K562 (cell line): ENCODE data around the gene DYNLL1. TPM values are rescaled to one million over a fixed set of nuclear protein-coding genes. Genes with fewer than 3 reads are reported as not detected.

ENCODE experiments used
- ATAC-seq: fragments of 200-7000 bp; cut with Tn5 transposase; 3 replicates; pipeline ENCODE4 v1.9.1; 2020; ENCODE audit warnings: moderate library complexity
- BruUV-seq: library from RNA; stranded (reverse); fragments of 400-500 nt; replicated peaks from 2 replicates; lab custom pipeline; 2021; lab: Mats Ljungman, UMichigan
- CTCF ChIA-PET: fragments of 300-600 bp; formaldehyde crosslinking; extraction: SDS; loops from one replicate; lab custom pipeline; 2021; ENCODE audit warnings: low intra/inter-chr PET ratio; lab: Yijun Ruan, JAX
- POLR2A ChIA-PET: fragments of 300-600, 350-650 bp; sonication (Branson Sonifier 250); formaldehyde crosslinking; extraction: SDS; loops from one replicate; lab custom pipeline; 2021; ENCODE audit warnings: antibody characterized with exemption, inconsistent platforms; lab: Yijun Ruan, JAX
- DNase-seq, 4 experiments: peaks; one replicate each; pipeline versions ENCODE4 v3.0.0 to v3.0.0-alpha.2; 2011 to 2018; ENCODE audit warnings: low spot score in 3 of 4, mixed read lengths in 3 of 4; ENCODE audit errors: extremely low read depth in 1 of 4
- FAIRE-seq: peaks from 2 replicates; lab custom pipeline; 2011; peaks lifted over from hg19 to GRCh38; lab: Jason Lieb, UNC
- H2AFZ ChIP-seq: 2 replicates; pipeline ENCODE4 v1.6.0; 2011; ENCODE audit warnings: low read depth, low read length, control low read depth, inconsistent platforms
- H3K27ac ChIP-seq: fragments of 200-600 bp; 3 replicates; pipeline ENCODE4 v1.8.0; 2011; ENCODE audit warnings: low read depth, mild to moderate bottlenecking, control low read depth, inconsistent platforms, low read length, moderate library complexity, mixed read lengths; ENCODE audit errors: extremely low read depth
- H3K27me3 ChIP-seq, 2 experiments: fragments of 300-600 bp in 1 of 2; 2 replicates in 1 of 2; 3 replicates in 1 of 2; pipeline versions ENCODE4 v1.6.0 to v1.8.0; 2011; ENCODE audit warnings: inconsistent platforms in 2 of 2, low read length in 2 of 2, mild to moderate bottlenecking in 1 of 2, mixed read lengths in 1 of 2, moderate library complexity in 1 of 2; ENCODE audit not compliant: control insufficient read depth in 2 of 2, insufficient read depth in 2 of 2
- H3K36me3 ChIP-seq: fragments of 300-600 bp; 3 replicates; pipeline ENCODE4 v1.8.0; 2011; ENCODE audit warnings: mild to moderate bottlenecking, low read length, inconsistent platforms; ENCODE audit not compliant: control insufficient read depth, insufficient read depth
- H3K4me1 ChIP-seq, 2 experiments: fragments of 200-600 bp in 1 of 2; replicated peaks in 1 of 2; 2 replicates in 1 of 2; 3 replicates in 1 of 2; pipeline versions ENCODE4 v1.5.1 to v1.8.0; 2011; ENCODE audit warnings: inconsistent platforms in 2 of 2, low read length in 2 of 2, mild to moderate bottlenecking in 1 of 2, mixed read lengths in 1 of 2, moderate library complexity in 1 of 2; ENCODE audit not compliant: control insufficient read depth in 2 of 2, insufficient read depth in 2 of 2
- H3K4me2 ChIP-seq: 2 replicates; pipeline ENCODE4 v1.6.1; 2011; ENCODE audit warnings: low read length, control low read depth, inconsistent platforms, mixed read lengths; ENCODE audit not compliant: insufficient read depth
- H3K4me3 ChIP-seq: fragments of 200-600 bp; sonication (generic), shearing (Covaris generic); 2 replicates; pipeline ENCODE4 v1.5.1; 2016; ENCODE audit warnings: control low read depth, inconsistent platforms
- H3K79me2 ChIP-seq: fragments of 200-600 bp; 3 replicates; pipeline ENCODE4 v1.8.0; 2011; ENCODE audit warnings: low read length, inconsistent platforms; ENCODE audit not compliant: control insufficient read depth, insufficient read depth
- H3K9ac ChIP-seq, 2 experiments: 2 replicates each; pipeline versions ENCODE4 v1.6.0 to v1.6.1; 2011; ENCODE audit warnings: low read depth in 2 of 2, low read length in 2 of 2, control low read depth in 1 of 2, inconsistent platforms in 1 of 2, mild to moderate bottlenecking in 1 of 2, mixed read lengths in 1 of 2; ENCODE audit not compliant: insufficient read depth in 1 of 2
- H3K9me1 ChIP-seq: one replicate; pipeline ENCODE4 v1.6.0; 2011; ENCODE audit warnings: inconsistent platforms, mild to moderate bottlenecking, low read length, moderate library complexity; ENCODE audit not compliant: control insufficient read depth, insufficient read depth
- H3K9me3 ChIP-seq: replicated peaks from 2 replicates; pipeline ENCODE4 v1.5.1; 2011; ENCODE audit warnings: low read depth, low read length, inconsistent platforms; ENCODE audit not compliant: control insufficient read depth, insufficient read depth
- H4K20me1 ChIP-seq: replicated peaks from 2 replicates; pipeline ENCODE4 v1.6.1; 2011; ENCODE audit warnings: low read length, inconsistent platforms, mixed read lengths; ENCODE audit not compliant: control insufficient read depth, insufficient read depth
- ASH1L ChIP-seq: fragments of 450-650 bp; IDR thresholded peaks from 2 replicates; pipeline ENCODE4 v1.6.1; 2018; ENCODE audit warnings: borderline replicate concordance, mild to moderate bottlenecking, low read depth; ENCODE audit not compliant: partially characterized antibody
- CBFA2T3 ChIP-seq: fragments of 450-650 bp; IDR thresholded peaks from 2 replicates; pipeline ENCODE4 v1.6.1; 2017
- CBFB ChIP-seq: sonication (generic); formaldehyde crosslinking; IDR thresholded peaks from 2 replicates; pipeline ENCODE4 v1.4.0; 2020; ENCODE audit warnings: mild to moderate bottlenecking, missing genetic modification reagents
- CREBBP ChIP-seq: IDR thresholded peaks from one replicate; pipeline ENCODE4 v1.6.1; 2012; ENCODE audit warnings: low read depth, mild to moderate bottlenecking, control low read depth, inconsistent platforms, low read length
- DPF2 ChIP-seq: fragments of 450-650 bp; IDR thresholded peaks from 2 replicates; pipeline ENCODE4 v1.6.1; 2016
- GTF2A2 ChIP-seq: IDR thresholded peaks from 2 replicates; pipeline ENCODE4 v1.6.1; 2016; ENCODE audit warnings: mild to moderate bottlenecking, missing genetic modification characterization, missing compliant biosample characterization
- MEF2D ChIP-seq: conservative IDR thresholded peaks from 2 replicates; pipeline ENCODE4 v1.6.1; 2016; ENCODE audit warnings: low read depth, missing genetic modification characterization, missing compliant biosample characterization
- MTA2 ChIP-seq: fragments of 450-650 bp; IDR thresholded peaks from 2 replicates; pipeline ENCODE4 v1.6.1; 2016; ENCODE audit warnings: low read depth
- MTF1 ChIP-seq: fragments of 250-450 bp; sonication (Bioruptor Pico); IDR thresholded peaks from 2 replicates; pipeline ENCODE4 v1.9.0; 2021; ENCODE audit warnings: moderate library complexity, mild to moderate bottlenecking, inconsistent platforms, borderline replicate concordance
- NFATC3 ChIP-seq: fragments of 450-650 bp; IDR thresholded peaks from 2 replicates; pipeline ENCODE4 v1.6.1; 2017; ENCODE audit warnings: mild to moderate bottlenecking
- NFE2L1 ChIP-seq: fragments of 450-650 bp; IDR thresholded peaks from 2 replicates; pipeline ENCODE4 v1.6.1; 2016; ENCODE audit warnings: missing genetic modification characterization, low read depth, mild to moderate bottlenecking, missing compliant biosample characterization, moderate library complexity, borderline replicate concordance
- TCF3 ChIP-seq: sonication (generic); formaldehyde crosslinking; IDR thresholded peaks from 2 replicates; pipeline ENCODE4 v1.4.0; 2020; ENCODE audit warnings: mild to moderate bottlenecking, missing genetic modification reagents
- XRCC4 ChIP-seq: IDR thresholded peaks from one replicate; pipeline ENCODE4 v1.6.1; 2011; ENCODE audit not compliant: insufficient read depth, insufficient read length; ENCODE audit errors: extremely low read depth
- ZBTB7A ChIP-seq: IDR thresholded peaks from 2 replicates; pipeline ENCODE4 v1.6.1; 2011; ENCODE audit warnings: low read depth, mild to moderate bottlenecking, low read length, moderate library complexity, borderline replicate concordance; ENCODE audit not compliant: control insufficient read depth
- ZNF584 ChIP-seq: fragments of 200-800 bp; sonication (Bioruptor generic); IDR thresholded peaks from 2 replicates; pipeline ENCODE4 v1.6.1; 2016; ENCODE audit warnings: low read depth, mild to moderate bottlenecking, missing genetic modification characterization, missing compliant biosample characterization
- WGBS: fragments of 100-300 bp; shearing (Covaris generic); methylation state at CpG from one replicate; pipeline ENCODE4 v1.1.6; 2016; ENCODE audit warnings: low coverage, mixed read lengths; ENCODE audit not compliant: insufficient coverage; ENCODE audit errors: missing lambda C conversion rate; 5-methylcytosine and 5-hydroxymethylcytosine counted together
- in situ Hi-C: fragments of 300-500 bp; cut with MboI; formaldehyde crosslinking; loops from 4 replicates; pipeline ENCODE4 v1.15.0; 2018; ENCODE audit warnings: inconsistent platforms, mixed read lengths
- intact Hi-C: fragments of 100-400 bp; cut with micrococcal nuclease; formaldehyde crosslinking; loops from 2 replicates; pipeline ENCODE4 v1.14.2; 2022
- polyA plus RNA-seq, 8 experiments: library from polyadenylated mRNA; depleted of rRNA in 4 of 8; stranded (reverse) in 5 of 8; unstranded in 3 of 8; fragments of >200 nt; fragmentation: Nextera tagmentation in 2 of 8; fragmentation: Illumina TruSeq in 1 of 8; extraction: Ambion mirVana in 2 of 8; extraction: Trizol in 1 of 8; gene quantifications; 2 replicates each; pipeline versions ENCODE4 v1.2.1 to v1.2.3, GENCODE V29; 2011 to 2014; ENCODE audit warnings: inconsistent platforms in 1 of 8, missing spikeins in 1 of 8
- total RNA-seq, 7 experiments: library from RNA; depleted of rRNA in 6 of 7; stranded (reverse); fragments of >200 nt in 6 of 7; fragmentation: Illumina TruSeq in 2 of 7; extraction: Trizol in 2 of 7; gene quantifications; 2 replicates each; pipeline versions ENCODE4 v1.2.1 to v1.2.3, GENCODE V29; 2011 to 2021; ENCODE audit warnings: low replicate concordance in 1 of 7
- TF ChIP-seq, protein P1 (sequence below): sonication (generic); formaldehyde crosslinking; IDR thresholded peaks from 2 replicates; pipeline ENCODE4 v1.9.0; 2022; ENCODE audit warnings: mild to moderate bottlenecking, missing genetic modification reagents
- TF ChIP-seq, protein P2 (sequence below): sonication (generic); IDR thresholded peaks from 2 replicates; pipeline ENCODE4 v1.6.1; 2016
- TF ChIP-seq, protein P3 (sequence below): fragments of 450-650 bp; IDR thresholded peaks from 2 replicates; pipeline ENCODE4 v1.7.1; 2018; ENCODE audit warnings: mild to moderate bottlenecking, low read depth; ENCODE audit not compliant: partially characterized antibody

The DYNLL1 gene
- total and polyA plus RNA-seq, 9 of the 15 experiments (the other 6 are each of a cell fraction or from before 2014, with no cell fraction given), result 303 to 1,112 (median 468) TPM

DNA sequence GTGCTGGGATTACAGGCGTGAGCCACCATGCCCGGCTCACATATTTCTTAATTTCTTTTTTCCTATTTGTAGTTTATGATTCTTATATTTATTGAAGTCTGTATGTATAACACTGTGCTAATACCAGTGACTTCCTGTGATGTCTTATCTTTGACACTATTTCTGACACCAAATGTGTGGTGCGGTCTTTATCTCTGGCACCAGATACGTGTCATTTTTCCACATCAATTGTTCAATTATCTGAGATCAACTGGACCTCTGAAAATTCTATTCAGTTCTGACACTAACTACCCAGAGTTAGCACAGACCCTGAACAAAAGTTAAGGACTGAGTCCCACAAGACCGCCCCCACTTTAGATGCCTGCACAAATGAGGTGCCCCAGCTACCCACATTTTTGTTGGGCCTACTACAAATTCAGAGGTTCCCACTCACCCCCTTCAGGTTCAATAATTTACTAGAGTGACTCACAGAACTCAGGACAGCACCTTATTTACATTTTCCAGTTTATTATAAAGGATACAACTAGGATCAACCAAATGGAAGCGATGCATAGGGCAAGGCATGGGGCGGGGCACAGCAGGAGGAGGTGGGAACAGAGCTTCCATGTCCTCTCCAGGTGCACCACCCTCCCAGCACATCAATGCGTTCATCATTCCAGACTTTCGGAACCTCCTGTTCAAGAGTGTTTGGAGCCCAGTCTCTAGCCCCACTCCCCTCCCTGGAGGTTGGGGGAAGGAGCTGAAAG, 14.7 kb upstream of the DYNLL1 start:
- no peak overlapping the region for H3K4me3 ChIP-seq
- H3K36me3 ChIP-seq, result peaks cover 13% of the 10 kb centered on the region; the same call in 2 of the 3 replicates
- CTCF ChIA-PET, result no interaction called here
- ATAC-seq (0 out of 3 replicates have a peak, but pooled peaks have one; percentile 25), DNase-seq (peak in 1 of 4 experiments; percentile 36), FAIRE-seq (no peak)
- H3K9me3 ChIP-seq, result no peaks in the 10 kb centered on the region
- peak overlapping the region in 1 of 2 experiments; percentile 65; a peak in 2 of 4 replicates for H3K9ac ChIP-seq
- peaks cover 5% of the 10 kb centered on the region for H3K9me1 ChIP-seq
- peak overlapping the region; percentile 50 for H3K27ac ChIP-seq
- intact Hi-C loops, result no loop called here
- POLR2A ChIA-PET, result interaction anchor here (0.7 to 1.8 kb wide), 5 partner anchors 8 to 189 kb away, joined by 3 to 6 read pairs (median 4); partner anchors contain the start of genes RNU4-2 and SRSF9
- no TSS peak for BruUV-seq
- peaks cover 23 to 28% of the 10 kb centered on the region in 2 experiments for H3K4me1 ChIP-seq
- no peak overlapping the region for H2AFZ ChIP-seq
- H3K79me2 ChIP-seq, result peaks cover 14% of the 10 kb centered on the region; the same call in 2 of the 3 replicates
- in situ Hi-C loops, result no loop called here
- H3K4me2 ChIP-seq, result peak overlapping the region; percentile 9; the same call in 1 of the 2 replicates
- 48% methylated on average over 9 of the region's 9 CpGs for WGBS
- no peaks in the 10 kb centered on the region; a peak in 1 of 5 replicates for H3K27me3 ChIP-seq
- H4K20me1 ChIP-seq, result no peaks in the 10 kb centered on the region
- TF ChIP-seq MTA2 (peak; percentile 35; the same call in 1 of the 2 replicates), MTF1 (CRISPR knock-in tag) (no peak), TCF3 (CRISPR knock-in tag) (peak; percentile 77), XRCC4 (no peak), CREBBP (no peak), CBFA2T3 (peak; percentile 77), MEF2D (peak; percentile 84), DPF2 (peak; percentile 82), ZBTB7A (no peak), GTF2A2 (tag) (no peak), CBFB (CRISPR knock-in tag) (no peak), ASH1L (no peak), ZNF584 (CRISPR knock-in tag) (no peak), NFATC3 (no peak), NFE2L1 (no peak)
- TF ChIP-seq, protein P1, sequence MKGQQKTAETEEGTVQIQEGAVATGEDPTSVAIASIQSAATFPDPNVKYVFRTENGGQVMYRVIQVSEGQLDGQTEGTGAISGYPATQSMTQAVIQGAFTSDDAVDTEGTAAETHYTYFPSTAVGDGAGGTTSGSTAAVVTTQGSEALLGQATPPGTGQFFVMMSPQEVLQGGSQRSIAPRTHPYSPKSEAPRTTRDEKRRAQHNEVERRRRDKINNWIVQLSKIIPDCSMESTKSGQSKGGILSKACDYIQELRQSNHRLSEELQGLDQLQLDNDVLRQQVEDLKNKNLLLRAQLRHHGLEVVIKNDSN (CRISPR knock-in tag), result no peak
- TF ChIP-seq, protein P2, sequence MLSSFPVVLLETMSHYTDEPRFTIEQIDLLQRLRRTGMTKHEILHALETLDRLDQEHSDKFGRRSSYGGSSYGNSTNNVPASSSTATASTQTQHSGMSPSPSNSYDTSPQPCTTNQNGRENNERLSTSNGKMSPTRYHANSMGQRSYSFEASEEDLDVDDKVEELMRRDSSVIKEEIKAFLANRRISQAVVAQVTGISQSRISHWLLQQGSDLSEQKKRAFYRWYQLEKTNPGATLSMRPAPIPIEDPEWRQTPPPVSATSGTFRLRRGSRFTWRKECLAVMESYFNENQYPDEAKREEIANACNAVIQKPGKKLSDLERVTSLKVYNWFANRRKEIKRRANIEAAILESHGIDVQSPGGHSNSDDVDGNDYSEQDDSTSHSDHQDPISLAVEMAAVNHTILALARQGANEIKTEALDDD, result peak; percentile 71
- TF ChIP-seq, protein P3, sequence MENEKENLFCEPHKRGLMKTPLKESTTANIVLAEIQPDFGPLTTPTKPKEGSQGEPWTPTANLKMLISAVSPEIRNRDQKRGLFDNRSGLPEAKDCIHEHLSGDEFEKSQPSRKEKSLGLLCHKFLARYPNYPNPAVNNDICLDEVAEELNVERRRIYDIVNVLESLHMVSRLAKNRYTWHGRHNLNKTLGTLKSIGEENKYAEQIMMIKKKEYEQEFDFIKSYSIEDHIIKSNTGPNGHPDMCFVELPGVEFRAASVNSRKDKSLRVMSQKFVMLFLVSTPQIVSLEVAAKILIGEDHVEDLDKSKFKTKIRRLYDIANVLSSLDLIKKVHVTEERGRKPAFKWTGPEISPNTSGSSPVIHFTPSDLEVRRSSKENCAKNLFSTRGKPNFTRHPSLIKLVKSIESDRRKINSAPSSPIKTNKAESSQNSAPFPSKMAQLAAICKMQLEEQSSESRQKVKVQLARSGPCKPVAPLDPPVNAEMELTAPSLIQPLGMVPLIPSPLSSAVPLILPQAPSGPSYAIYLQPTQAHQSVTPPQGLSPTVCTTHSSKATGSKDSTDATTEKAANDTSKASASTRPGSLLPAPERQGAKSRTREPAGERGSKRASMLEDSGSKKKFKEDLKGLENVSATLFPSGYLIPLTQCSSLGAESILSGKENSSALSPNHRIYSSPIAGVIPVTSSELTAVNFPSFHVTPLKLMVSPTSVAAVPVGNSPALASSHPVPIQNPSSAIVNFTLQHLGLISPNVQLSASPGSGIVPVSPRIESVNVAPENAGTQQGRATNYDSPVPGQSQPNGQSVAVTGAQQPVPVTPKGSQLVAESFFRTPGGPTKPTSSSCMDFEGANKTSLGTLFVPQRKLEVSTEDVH, result no peak
